Uterus (tissue), 4 donors: ENCODE measurements around the gene LRRN3. TPM values are rescaled to one million over a fixed set of nuclear protein-coding genes. Genes with fewer than 3 reads are reported as not detected.

Experiments used
- DNase-seq, 2 donors: peaks; one replicate each; pipeline ENCODE4 v3.0.0-alpha.2; 2019 to 2020
- H3K27ac ChIP-seq, 2 donors: fragments of 200-600 bp; sonication (generic); 1 replicate in 1 of 2; 2 replicates in 1 of 2; pipeline ENCODE4 v1.5.1; 2016 to 2018
- H3K27me3 ChIP-seq, 2 donors: fragments of 200-600 bp; sonication (generic); one replicate each; pipeline ENCODE4 v1.5.1; 2018 to 2019; ENCODE audit warnings: control low read depth in 1 of 2
- H3K36me3 ChIP-seq, 2 donors: fragments of 200-600 bp; sonication (generic); one replicate each; pipeline ENCODE4 v1.5.1; 2019; ENCODE audit warnings: control low read depth in 1 of 2
- H3K4me1 ChIP-seq, 2 donors: fragments of 200-600 bp; sonication (generic); one replicate each; pipeline ENCODE4 v1.5.1; 2018 to 2019; ENCODE audit warnings: control low read depth in 1 of 2
- H3K4me3 ChIP-seq, 2 donors: fragments of 200-600 bp; sonication (generic); 1 replicate in 1 of 2; 2 replicates in 1 of 2; pipeline ENCODE4 v1.5.1; 2018 to 2019; ENCODE audit warnings: mild to moderate bottlenecking in 1 of 2
- H3K9me3 ChIP-seq, 2 donors: fragments of 200-600 bp; sonication (generic); one replicate each; pipeline ENCODE4 v1.5.1; 2019; ENCODE audit warnings: control low read depth in 1 of 2
- POLR2A ChIP-seq, 2 donors: fragments of 450-650 bp; IDR thresholded peaks; one replicate each; pipeline ENCODE4 v1.6.1; 2016; ENCODE audit warnings: antibody characterized with exemption in 2 of 2, mild to moderate bottlenecking in 1 of 2, moderate library complexity in 1 of 2
- intact Hi-C: fragments of 100-400 bp; cut with DNase I; formaldehyde crosslinking; loops from one replicate; pipeline ENCODE4 v1.15.1; 2023; ENCODE audit warnings: low total_unique reads
- total RNA-seq, 4 donors: library from RNA; depleted of rRNA in 3 of 4; stranded (reverse); fragments of >200 nt in 3 of 4; gene quantifications; one replicate each; pipeline versions ENCODE4 v1.1.0 to v1.2.4, GENCODE V29; 2014 to 2023
- TF ChIP-seq, protein P1 (sequence below), 4 experiments: fragments of 200-600 bp in 2 of 4; fragments of 450-650 bp in 2 of 4; sonication (generic) in 2 of 4; IDR thresholded peaks; one replicate each; pipeline ENCODE4 v1.5.1; 2016 to 2019; ENCODE audit warnings: antibody characterized with exemption in 4 of 4, mild to moderate bottlenecking in 2 of 4, moderate library complexity in 1 of 4
- donor health status: DM: yes; HTN: yes; CAD: no.

The LRRN3 gene
- total RNA-seq, 4 donors from 2014 or later, result 0.12 to 18.5 TPM; not detected in 2

DNA sequence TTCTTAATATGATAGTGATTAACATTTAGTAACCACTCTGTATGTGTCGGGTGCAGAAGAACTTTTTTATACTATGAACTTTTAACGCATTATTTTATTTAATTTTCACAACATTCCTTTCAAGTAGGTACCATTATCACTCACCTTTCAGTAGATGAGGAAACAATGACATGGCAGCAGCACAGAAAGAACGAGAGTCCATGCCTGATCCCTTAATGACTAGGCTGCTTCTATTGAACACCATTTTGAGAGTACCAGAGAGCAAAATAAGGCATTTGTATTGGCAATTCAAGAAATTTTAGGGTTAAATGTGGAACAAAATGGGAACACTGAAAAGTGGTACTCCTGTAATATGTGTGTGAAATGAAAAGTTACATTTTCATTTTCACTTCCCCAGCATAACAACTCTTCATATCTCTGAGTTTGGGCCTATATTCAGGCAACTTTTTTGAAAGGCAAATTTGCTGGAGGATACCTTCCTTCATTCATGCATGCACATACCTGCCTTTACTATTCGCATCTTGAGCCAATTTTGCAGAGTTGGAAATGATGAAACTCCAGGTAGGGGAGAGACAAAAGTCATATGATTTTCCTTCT is 12.8 kb downstream of the LRRN3 start:
- no peak for TF ChIP-seq POLR2A (IDR thresholded peaks at IDR 0.05)
- TF ChIP-seq, protein P1, sequence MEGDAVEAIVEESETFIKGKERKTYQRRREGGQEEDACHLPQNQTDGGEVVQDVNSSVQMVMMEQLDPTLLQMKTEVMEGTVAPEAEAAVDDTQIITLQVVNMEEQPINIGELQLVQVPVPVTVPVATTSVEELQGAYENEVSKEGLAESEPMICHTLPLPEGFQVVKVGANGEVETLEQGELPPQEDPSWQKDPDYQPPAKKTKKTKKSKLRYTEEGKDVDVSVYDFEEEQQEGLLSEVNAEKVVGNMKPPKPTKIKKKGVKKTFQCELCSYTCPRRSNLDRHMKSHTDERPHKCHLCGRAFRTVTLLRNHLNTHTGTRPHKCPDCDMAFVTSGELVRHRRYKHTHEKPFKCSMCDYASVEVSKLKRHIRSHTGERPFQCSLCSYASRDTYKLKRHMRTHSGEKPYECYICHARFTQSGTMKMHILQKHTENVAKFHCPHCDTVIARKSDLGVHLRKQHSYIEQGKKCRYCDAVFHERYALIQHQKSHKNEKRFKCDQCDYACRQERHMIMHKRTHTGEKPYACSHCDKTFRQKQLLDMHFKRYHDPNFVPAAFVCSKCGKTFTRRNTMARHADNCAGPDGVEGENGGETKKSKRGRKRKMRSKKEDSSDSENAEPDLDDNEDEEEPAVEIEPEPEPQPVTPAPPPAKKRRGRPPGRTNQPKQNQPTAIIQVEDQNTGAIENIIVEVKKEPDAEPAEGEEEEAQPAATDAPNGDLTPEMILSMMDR (IDR thresholded peaks at IDR 0.05), result no peak
- Histone ChIP-seq H3K9me3 (no peaks in the 10 kb centered on the region), H3K4me1 (peaks cover 0 to 3% of the 10 kb centered on the region in 2 donors), H3K27me3 (no peaks in the 10 kb centered on the region), H3K27ac (no peak overlapping the region), H3K4me3 (no peak overlapping the region), H3K36me3 (no peaks in the 10 kb centered on the region)
- DNase-seq, result no peak
- intact Hi-C loops, result no loop called here

- no peak for TF ChIP-seq POLR2A (IDR thresholded peaks at IDR 0.05)
- TF ChIP-seq, protein P1 (IDR thresholded peaks at IDR 0.05), result no peak
- H3K36me3 ChIP-seq, result no peaks in the 10 kb centered on the region
- H3K4me1 ChIP-seq, result peaks cover 0 to 3% of the 10 kb centered on the region in 2 donors
- no peak overlapping the region for H3K27ac ChIP-seq
- no peaks in the 10 kb centered on the region for H3K27me3 ChIP-seq
- no peaks in the 10 kb centered on the region for H3K9me3 ChIP-seq
- no peak for DNase-seq
- intact Hi-C loops, result no loop called here
- H3K4me3 ChIP-seq, result no peak overlapping the region
These were observed 13.8 kb downstream of the LRRN3 start for GRCh38 chr7:111104710-111105109.

GRCh38 chr7:111105269-111105668 is 14.3 kb downstream of the LRRN3 start:
- H3K9me3 ChIP-seq, result no peaks in the 10 kb centered on the region
- peaks cover 0 to 3% of the 10 kb centered on the region in 2 donors for H3K4me1 ChIP-seq
- H3K36me3 ChIP-seq, result no peaks in the 10 kb centered on the region
- intact Hi-C loops, result no loop called here
- H3K27ac ChIP-seq, result no peak overlapping the region
- TF ChIP-seq, protein P1 (IDR thresholded peaks at IDR 0.05), result no peak
- no peak for TF ChIP-seq POLR2A (IDR thresholded peaks at IDR 0.05)
- no peak for DNase-seq
- no peaks in the 10 kb centered on the region for H3K27me3 ChIP-seq
- no peak overlapping the region for H3K4me3 ChIP-seq

- no peak for TF ChIP-seq POLR2A (IDR thresholded peaks at IDR 0.05)
- TF ChIP-seq, protein P1 (IDR thresholded peaks at IDR 0.05), result no peak
- H3K9me3 ChIP-seq, result no peaks in the 10 kb centered on the region
- H3K4me1 ChIP-seq, result peaks cover 0 to 3% of the 10 kb centered on the region in 2 donors
- H3K27me3 ChIP-seq, result no peaks in the 10 kb centered on the region
- H3K27ac ChIP-seq, result no peak overlapping the region
- H3K4me3 ChIP-seq, result no peak overlapping the region
- H3K36me3 ChIP-seq, result no peaks in the 10 kb centered on the region
- no peak for DNase-seq
- intact Hi-C loops, result no loop called here
These were observed 16.7 kb downstream of the LRRN3 start for GRCh38 chr7:111107579-111107978.

- peaks cover 0 to 3% of the 10 kb centered on the region in 2 donors for H3K4me1 ChIP-seq
- no peak overlapping the region for H3K27ac ChIP-seq
- H3K9me3 ChIP-seq, result no peaks in the 10 kb centered on the region
- no peaks in the 10 kb centered on the region for H3K27me3 ChIP-seq
- no peak for DNase-seq
- H3K36me3 ChIP-seq, result no peaks in the 10 kb centered on the region
- no peak overlapping the region for H3K4me3 ChIP-seq
- intact Hi-C loops, result no loop called here
- no peak for TF ChIP-seq POLR2A (IDR thresholded peaks at IDR 0.05)
- TF ChIP-seq, protein P1 (IDR thresholded peaks at IDR 0.05), result no peak
These were observed 17.1 kb downstream of the LRRN3 start for GRCh38 chr7:111108000-111108399.
